Activated CD4-positive, alpha-beta memory T cell treated with anti-CD3 and anti-CD28 coated beads, Interleukin-2, amount 10 ng/mL, durations not matched to agents 7 days and 5 days (primary cell): ENCODE measurements around the gene MAPRE2. TPM values are rescaled to one million over a fixed set of nuclear protein-coding genes. Genes with fewer than 3 reads are reported as not detected.

Experiments used
- CTCF ChIA-PET: fragments of 350-600 bp; sonication (Branson Sonifier 250); formaldehyde crosslinking; loops from one replicate; lab custom pipeline; 2021; ENCODE audit warnings: antibody characterized with exemption, inconsistent platforms; lab: Charles Lee
- POLR2A ChIA-PET: fragments of 350-600 bp; sonication (Branson Sonifier 250); formaldehyde crosslinking; loops from one replicate; lab custom pipeline; 2021; ENCODE audit warnings: antibody characterized with exemption; lab: Charles Lee
- DNase-seq: peaks from one replicate; pipeline ENCODE4 v3.0.0-alpha.2; 2020
- H3K27ac Mint-ChIP-seq: one replicate; pipeline ENCODE4 v1.8.0; 2021; ENCODE audit warnings: mild to moderate bottlenecking, mixed read lengths
- H3K27me3 Mint-ChIP-seq: one replicate; pipeline ENCODE4 v1.8.0; 2021; ENCODE audit warnings: mixed read lengths
- H3K36me3 Mint-ChIP-seq: one replicate; pipeline ENCODE4 v1.8.0; 2021; ENCODE audit warnings: low read depth, mixed read lengths
- H3K4me1 Mint-ChIP-seq: one replicate; pipeline ENCODE4 v1.8.0; 2021; ENCODE audit warnings: mixed read lengths
- H3K4me3 Mint-ChIP-seq: one replicate; pipeline ENCODE4 v1.8.0; 2021; ENCODE audit warnings: mild to moderate bottlenecking, mixed read lengths
- H3K9me3 Mint-ChIP-seq: one replicate; pipeline ENCODE4 v1.8.0; 2021; ENCODE audit warnings: mixed read lengths
- total RNA-seq, 2 experiments: library from RNA; stranded (reverse); gene quantifications; one replicate each; pipeline ENCODE4 v1.2.3, GENCODE V29; 2021

The MAPRE2 gene
- total RNA-seq, 2 experiments from 2014 or later: 39.2 to 45.2 TPM

DNA sequence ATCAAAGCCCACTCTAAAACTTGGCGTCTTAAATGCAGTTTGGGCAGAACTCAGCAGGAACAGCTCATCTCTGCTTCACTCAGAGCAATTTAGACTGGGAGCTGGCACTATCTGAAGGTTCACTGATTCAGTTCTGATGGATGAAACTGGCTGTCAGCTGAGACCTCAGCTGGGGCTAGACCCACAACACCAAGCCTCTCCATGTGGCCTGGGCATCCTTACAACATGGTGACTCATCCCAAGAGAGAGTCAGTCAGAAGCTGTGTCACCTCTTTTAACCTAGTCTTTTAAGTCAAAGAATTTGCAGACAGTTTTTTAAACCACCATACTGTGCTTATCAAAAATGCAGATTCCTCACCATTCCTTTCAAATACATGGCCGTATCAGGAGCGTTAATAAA lies 137.0 kb downstream of the MAPRE2 start:
- H3K27me3 Mint-ChIP-seq: no peaks in the 10 kb centered on the region
- no peak overlapping the region for H3K27ac Mint-ChIP-seq
- H3K4me1 Mint-ChIP-seq: peaks cover 2% of the 10 kb centered on the region
- CTCF ChIA-PET: no interaction called here
- POLR2A ChIA-PET: no interaction called here
- no peaks in the 10 kb centered on the region for H3K36me3 Mint-ChIP-seq
- H3K4me3 Mint-ChIP-seq: no peak overlapping the region
- H3K9me3 Mint-ChIP-seq: no peaks in the 10 kb centered on the region
- no peak for DNase-seq

DNA sequence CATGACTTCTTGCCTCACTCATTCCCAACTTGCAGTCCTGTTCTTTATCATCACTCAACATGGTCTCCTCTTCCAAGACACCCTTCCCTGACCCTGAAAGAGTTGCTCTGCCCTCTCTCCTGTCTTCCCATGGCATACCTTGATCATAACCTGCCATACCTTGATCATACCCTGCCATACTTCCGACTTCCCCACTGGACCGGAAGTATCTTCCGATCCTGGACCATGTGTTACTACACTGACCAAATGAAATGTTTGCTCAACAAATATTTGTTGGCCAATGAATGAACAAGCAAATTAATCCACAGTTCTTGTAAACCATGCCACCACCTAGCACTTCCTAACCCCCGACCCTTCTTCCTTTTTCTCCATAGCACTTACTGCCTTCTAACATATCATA lies 138.7 kb downstream of the MAPRE2 start:
- DNase-seq: no peak
- CTCF ChIA-PET: no interaction called here
- POLR2A ChIA-PET: interaction anchor here (0.6 kb wide), 1 partner anchor 50 kb away, joined by 4 read pairs; no protein-coding TSS in a partner anchor
- H3K4me1 Mint-ChIP-seq: no peaks in the 10 kb centered on the region
- H3K36me3 Mint-ChIP-seq: no peaks in the 10 kb centered on the region
- H3K4me3 Mint-ChIP-seq: no peak overlapping the region
- H3K27ac Mint-ChIP-seq: no peak overlapping the region
- H3K27me3 Mint-ChIP-seq: no peaks in the 10 kb centered on the region
- no peaks in the 10 kb centered on the region for H3K9me3 Mint-ChIP-seq

DNA sequence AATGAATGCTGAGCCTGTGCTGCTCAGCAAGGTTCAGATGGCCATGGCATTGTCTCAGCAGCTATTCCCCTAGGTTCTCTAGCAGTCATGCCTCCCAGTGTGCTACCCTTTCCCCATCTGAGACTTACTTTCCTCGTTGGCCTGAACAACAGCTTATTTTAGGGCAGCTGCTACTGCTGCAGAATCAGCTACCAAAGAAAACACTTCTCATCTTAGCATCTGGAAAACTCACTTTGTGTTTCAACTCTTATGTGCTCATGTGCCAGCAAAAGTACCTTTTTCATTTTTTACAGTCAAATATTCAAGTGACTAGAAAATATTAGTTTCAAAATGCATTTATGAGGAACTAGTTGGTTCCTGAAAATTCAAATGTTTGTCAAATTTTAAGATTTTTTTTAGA lies 139.2 kb downstream of the MAPRE2 start:
- Mint-ChIP-seq H3K27me3 (no peaks in the 10 kb centered on the region), H3K9me3 (no peaks in the 10 kb centered on the region), H3K36me3 (no peaks in the 10 kb centered on the region), H3K27ac (no peak overlapping the region), H3K4me1 (no peaks in the 10 kb centered on the region), H3K4me3 (no peak overlapping the region)
- POLR2A ChIA-PET: no interaction called here
- DNase-seq: no peak
- CTCF ChIA-PET: no interaction called here

DNA sequence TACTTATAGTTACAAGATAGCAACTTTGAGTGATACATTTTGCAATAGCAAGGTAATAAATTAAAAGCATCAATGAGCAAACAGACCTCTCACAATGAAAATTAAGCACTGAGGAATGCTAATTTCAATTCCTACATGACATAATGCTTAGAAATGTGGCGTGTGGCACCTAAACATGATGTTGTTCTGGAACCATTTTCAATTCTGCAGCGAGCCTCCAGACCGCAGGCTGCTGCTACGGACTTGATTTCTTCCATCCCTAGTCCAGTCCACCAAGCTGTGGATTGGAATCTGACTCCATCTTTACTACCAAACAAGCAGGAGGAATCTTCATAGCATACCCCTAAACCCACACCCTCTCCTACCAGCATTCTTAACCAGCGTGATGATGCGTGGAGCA lies 140.9 kb downstream of the MAPRE2 start:
- DNase-seq: no peak
- Mint-ChIP-seq H3K36me3 (no peaks in the 10 kb centered on the region), H3K27me3 (no peaks in the 10 kb centered on the region), H3K27ac (no peak overlapping the region), H3K4me3 (no peak overlapping the region), H3K9me3 (no peaks in the 10 kb centered on the region), H3K4me1 (no peaks in the 10 kb centered on the region)
- POLR2A ChIA-PET: no interaction called here
- CTCF ChIA-PET: no interaction called here

DNA sequence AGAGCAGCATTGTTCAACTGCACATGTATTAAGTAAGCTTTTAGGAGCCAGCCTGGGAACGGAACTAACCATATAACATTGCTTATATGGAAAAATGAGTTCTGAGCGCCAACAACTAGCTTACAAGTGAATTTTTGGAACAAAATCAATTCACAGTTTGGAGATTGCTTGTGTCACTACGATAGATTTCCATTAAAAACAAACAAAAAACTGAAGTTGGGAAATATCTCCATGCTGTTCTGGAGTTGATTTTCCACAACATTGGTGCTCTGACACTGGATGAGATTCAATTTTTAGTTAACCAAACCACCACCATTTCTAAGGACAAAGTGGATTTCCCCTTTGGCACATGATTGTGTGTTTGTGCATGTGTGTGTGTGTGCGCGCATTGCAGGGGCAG lies 142.7 kb downstream of the MAPRE2 start:
- Mint-ChIP-seq H3K36me3 (no peaks in the 10 kb centered on the region), H3K27ac (no peak overlapping the region), H3K27me3 (no peaks in the 10 kb centered on the region), H3K4me3 (no peak overlapping the region), H3K4me1 (no peaks in the 10 kb centered on the region), H3K9me3 (no peaks in the 10 kb centered on the region)
- ChIA-PET POLR2A (no interaction called here), CTCF (no interaction called here)
- DNase-seq: no peak

DNA sequence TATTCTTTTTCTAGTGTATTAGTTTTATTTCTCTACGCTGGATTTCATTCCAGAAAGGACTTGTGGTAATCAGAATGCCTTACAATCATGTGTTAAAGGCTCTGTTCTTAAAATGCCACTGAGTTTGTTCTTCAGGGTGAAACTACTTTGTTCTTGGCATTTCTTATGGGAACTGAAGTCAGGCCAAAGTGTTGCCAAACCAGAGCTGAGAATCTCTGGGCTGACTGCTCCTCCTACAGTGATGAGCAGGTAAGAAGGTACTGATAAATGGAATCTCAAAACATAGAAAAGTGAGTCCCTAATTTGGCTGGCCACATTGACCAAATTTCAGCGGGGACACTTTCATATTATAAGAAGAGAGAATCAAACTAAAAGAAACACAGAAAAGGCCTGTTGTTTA lies 144.6 kb downstream of the MAPRE2 start:
- no peaks in the 10 kb centered on the region for H3K9me3 Mint-ChIP-seq
- ChIA-PET POLR2A (no interaction called here), CTCF (interaction anchor here (1.6 kb wide), 1 partner anchor 180 kb away, joined by 4 read pairs; no protein-coding TSS in a partner anchor)
- H3K27ac Mint-ChIP-seq: no peak overlapping the region
- no peaks in the 10 kb centered on the region for H3K36me3 Mint-ChIP-seq
- DNase-seq: no peak
- H3K4me1 Mint-ChIP-seq: no peaks in the 10 kb centered on the region
- no peak overlapping the region for H3K4me3 Mint-ChIP-seq
- H3K27me3 Mint-ChIP-seq: no peaks in the 10 kb centered on the region

DNA sequence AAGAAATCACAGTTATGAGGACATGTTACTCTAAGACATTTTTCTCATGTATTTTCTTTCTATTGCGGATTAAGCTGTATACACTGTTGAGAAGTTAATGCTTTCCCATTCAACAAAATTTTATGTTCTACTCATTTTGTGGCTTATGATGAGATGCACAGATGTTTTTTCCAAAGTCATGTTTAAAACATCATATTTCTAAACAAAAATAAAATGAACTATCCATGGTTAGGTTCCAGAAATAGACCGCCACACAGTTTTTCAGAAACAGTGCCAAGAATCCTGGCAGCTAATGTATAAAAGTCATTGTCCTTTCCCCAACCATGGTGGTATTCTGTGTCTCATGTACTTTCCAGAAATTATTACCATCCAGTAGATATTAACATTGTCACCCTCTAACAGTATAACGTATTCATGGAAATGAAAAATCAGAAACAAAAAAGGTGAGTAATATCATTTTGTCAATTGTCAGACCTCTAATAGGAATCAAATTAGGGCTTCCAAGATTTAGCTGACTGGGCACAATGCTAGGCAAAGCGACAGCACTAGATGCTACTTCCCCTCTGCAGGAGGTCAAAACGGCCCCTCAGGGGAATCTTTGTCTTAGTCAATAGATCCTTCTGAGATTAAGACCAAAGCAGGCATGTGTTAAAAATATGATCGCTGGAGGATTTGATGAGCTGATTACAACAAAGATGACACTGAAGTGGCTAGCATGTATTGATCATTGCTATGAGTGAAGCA lies 145.2 kb downstream of the MAPRE2 start:
- H3K4me1 Mint-ChIP-seq: no peaks in the 10 kb centered on the region
- H3K27ac Mint-ChIP-seq: no peak overlapping the region
- DNase-seq: no peak
- CTCF ChIA-PET: interaction anchor here (1.6 kb wide), 1 partner anchor 180 kb away, joined by 4 read pairs; no protein-coding TSS in a partner anchor
- H3K4me3 Mint-ChIP-seq: no peak overlapping the region
- no peaks in the 10 kb centered on the region for H3K9me3 Mint-ChIP-seq
- H3K27me3 Mint-ChIP-seq: no peaks in the 10 kb centered on the region
- POLR2A ChIA-PET: no interaction called here
- H3K36me3 Mint-ChIP-seq: no peaks in the 10 kb centered on the region

DNA sequence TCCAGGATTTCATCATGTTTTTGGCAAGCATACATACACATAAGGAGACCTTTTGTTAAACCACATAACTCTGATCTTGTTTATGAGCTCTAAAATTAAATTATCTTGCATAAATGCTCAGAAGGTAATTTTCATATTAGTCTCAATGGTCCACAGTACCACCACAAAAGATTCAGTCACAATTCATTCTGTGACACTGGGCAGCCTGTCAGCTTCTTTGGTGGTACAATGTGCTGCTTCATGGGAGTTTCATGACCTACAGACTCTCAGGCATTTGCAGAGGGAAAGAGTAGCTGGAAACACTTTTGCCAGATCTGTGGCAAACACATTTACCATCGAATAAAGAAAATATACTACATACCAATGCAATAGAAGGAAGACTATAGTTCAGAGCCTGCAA lies 148.3 kb downstream of the MAPRE2 start:
- no peaks in the 10 kb centered on the region for H3K9me3 Mint-ChIP-seq
- H3K36me3 Mint-ChIP-seq: no peaks in the 10 kb centered on the region
- ChIA-PET POLR2A (no interaction called here), CTCF (no interaction called here)
- no peak overlapping the region for H3K27ac Mint-ChIP-seq
- H3K4me3 Mint-ChIP-seq: no peak overlapping the region
- no peak for DNase-seq
- H3K4me1 Mint-ChIP-seq: peaks cover 2% of the 10 kb centered on the region
- no peaks in the 10 kb centered on the region for H3K27me3 Mint-ChIP-seq

DNA sequence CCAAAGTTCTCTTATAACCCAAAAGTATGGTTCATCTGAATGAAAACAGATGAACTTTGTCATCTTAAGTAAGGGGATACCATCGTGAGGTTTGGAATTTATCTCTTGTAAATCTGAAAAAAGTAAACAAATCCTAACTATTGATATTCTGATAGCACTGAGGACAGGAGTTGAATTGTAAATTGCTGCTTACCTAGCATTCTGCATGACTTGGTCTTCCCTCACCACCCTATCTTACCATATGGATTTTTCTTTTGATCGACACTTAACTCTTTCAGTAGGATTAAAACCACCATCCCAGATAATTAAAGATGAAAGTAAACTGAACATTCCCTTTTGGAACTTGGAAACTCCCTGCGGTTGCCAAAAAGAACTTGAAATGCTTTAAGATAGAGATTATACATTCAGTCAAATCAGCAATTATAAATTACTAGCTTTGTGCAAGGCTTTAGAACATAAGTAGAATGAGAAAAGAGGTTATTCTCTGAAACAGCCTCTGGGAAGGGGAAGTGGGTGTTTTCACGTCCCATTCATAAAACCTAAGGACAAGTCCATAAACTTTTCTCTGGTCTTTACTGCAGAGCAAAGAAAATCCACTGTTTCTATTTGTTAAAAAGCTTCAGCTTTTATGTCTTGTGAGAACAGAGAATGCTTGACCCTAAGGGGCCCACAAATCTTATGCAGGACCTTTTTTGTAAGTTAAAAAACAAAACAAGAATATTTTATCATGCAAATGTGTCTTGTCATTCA lies 149.9 kb downstream of the MAPRE2 start:
- H3K27me3 Mint-ChIP-seq: no peaks in the 10 kb centered on the region
- no peak for DNase-seq
- H3K27ac Mint-ChIP-seq: no peak overlapping the region
- H3K9me3 Mint-ChIP-seq: no peaks in the 10 kb centered on the region
- ChIA-PET POLR2A (no interaction called here), CTCF (no interaction called here)
- H3K4me3 Mint-ChIP-seq: no peak overlapping the region
- H3K4me1 Mint-ChIP-seq: peaks cover 2% of the 10 kb centered on the region
- H3K36me3 Mint-ChIP-seq: no peaks in the 10 kb centered on the region

DNA sequence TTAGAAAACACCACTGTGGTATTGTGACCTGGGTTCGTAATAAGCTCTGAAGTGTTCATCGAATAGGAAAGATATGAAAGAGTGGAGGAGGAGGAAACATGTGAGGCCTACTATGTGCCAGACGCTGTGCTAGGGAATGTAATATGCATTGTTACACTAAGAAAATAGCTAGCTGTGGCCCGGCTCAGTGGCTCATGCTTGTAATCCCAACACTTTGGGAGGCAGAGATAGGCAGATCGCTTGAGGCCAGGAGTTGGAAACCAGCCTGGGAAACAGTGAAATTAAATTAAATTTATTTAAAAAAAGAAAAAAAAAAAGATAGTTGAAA lies 150.4 kb downstream of the MAPRE2 start:
- H3K36me3 Mint-ChIP-seq: no peaks in the 10 kb centered on the region
- no peaks in the 10 kb centered on the region for H3K27me3 Mint-ChIP-seq
- POLR2A ChIA-PET: no interaction called here
- CTCF ChIA-PET: no interaction called here
- no peak overlapping the region for H3K4me3 Mint-ChIP-seq
- no peak overlapping the region for H3K27ac Mint-ChIP-seq
- H3K4me1 Mint-ChIP-seq: peaks cover 2% of the 10 kb centered on the region
- no peaks in the 10 kb centered on the region for H3K9me3 Mint-ChIP-seq
- no peak for DNase-seq

DNA sequence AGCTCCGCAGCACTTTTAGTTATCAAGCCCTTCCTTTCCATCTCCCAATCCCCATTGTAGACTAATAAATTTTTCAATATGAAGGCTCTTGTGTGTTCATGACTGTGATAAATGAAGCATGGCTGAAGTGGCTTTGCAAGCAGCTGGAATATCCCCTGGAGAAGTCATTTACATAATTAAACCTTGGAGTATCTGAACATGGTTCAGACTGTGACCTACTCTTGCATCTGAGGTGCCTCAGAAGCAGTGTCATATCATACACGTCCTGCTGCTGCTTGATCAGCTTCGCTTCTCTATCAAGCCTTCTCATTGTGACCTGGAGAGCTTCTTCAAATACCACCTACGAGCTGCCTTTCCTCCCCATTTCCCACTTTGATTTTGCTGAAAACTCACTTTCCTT lies 151.2 kb downstream of the MAPRE2 start:
- no peak for DNase-seq
- POLR2A ChIA-PET: no interaction called here

More for the DNA sequence above, 151.2 kb downstream of the MAPRE2 start:
- Mint-ChIP-seq H3K27me3 (no peaks in the 10 kb centered on the region), H3K4me1 (peaks cover 2% of the 10 kb centered on the region), H3K9me3 (no peaks in the 10 kb centered on the region), H3K4me3 (no peak overlapping the region), H3K27ac (no peak overlapping the region), H3K36me3 (no peaks in the 10 kb centered on the region)
- CTCF ChIA-PET: no interaction called here
